ENCODE data around the gene DES. TPM values are rescaled to one million over a fixed set of nuclear protein-coding genes. Genes with fewer than 3 reads are reported as not detected.

Gene DES
- total RNA-seq, 1 donor from 2014 or later, result not detected

DNA sequence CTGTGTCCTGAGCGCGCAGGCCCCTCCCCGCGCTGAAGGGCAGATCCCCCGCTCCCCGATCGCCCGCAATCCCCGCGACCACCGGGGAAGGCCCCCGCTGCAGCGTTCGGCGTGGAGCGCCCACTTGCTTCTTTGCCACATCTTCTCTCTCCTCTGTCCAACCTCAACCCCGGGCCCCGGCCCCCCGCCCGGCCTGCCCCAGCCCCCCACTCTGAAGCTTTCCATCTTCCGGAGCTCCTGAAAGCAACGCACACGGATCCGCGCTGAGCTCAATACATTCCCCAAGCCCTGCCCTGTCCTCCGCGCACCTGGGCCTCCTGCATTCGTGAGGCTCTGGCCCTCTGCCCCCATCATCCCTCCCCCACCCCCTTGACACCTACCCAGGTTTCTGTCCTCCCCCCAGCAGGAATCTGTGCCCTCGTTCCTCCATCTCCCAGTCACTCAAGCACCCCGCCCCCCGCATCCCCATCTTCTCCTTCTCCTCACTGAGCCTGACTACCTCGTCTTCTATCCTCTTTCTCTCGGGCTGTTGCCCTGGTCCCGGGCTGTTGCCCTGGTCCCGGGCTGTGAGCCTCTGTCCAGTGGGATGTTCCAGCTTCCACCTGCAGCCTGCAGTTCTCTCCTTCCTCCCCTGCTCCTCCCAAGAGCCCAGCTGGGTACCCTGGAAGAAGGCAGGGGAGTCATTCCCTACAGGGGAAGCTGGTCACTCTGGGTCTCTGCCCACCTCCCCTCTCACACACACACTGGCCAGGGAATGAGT is 24.3 kb downstream of the DES start:
- DNase-seq, result no peak
- intact Hi-C loops (cut with micrococcal nuclease), result no loop called here
- Mint-ChIP-seq H3K36me3 (ENCODE audit: low read depth) (no peaks in the 10 kb centered on the region), H3K27me3 (peaks cover 43% of the 10 kb centered on the region), H3K4me3 (peak overlapping the region; percentile 76), H3K4me1 (peaks cover 14% of the 10 kb centered on the region), H3K9me3 (no peaks in the 10 kb centered on the region), H3K27ac (no peak overlapping the region)

DNA sequence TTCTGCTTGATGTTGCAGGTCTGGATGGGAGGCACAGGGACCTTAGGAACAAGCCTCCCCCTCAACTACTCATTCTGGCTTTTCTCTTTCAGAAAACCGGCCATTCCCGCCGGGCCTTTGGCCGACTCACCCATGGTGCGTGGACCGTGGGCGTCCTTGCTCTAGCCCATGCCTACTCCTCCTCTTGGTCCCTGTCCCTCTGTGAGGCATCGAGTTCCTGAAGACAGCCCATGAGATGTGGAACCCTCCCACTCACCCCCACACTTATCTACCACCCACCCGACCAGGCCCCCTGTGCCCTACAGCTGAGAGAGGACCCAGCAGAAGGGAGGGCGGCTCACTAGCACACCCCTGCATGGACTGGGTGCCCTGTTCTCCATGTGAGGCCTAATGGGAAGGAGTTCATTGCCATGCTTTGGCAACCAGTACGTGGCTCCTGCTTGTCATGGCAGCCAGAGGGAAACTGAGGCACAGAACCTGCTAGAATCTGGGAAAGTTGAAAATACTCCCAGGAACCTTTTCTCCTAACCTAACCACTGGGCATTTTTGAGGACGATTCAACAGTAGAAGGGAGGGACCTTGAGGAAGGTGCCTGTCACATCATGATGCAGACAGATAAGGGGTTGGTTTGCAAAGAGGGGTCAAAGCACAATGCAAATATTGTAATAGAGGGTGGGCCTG is 25.0 kb downstream of the DES start:
- no peak overlapping the region for H3K27ac Mint-ChIP-seq
- DNase-seq, result no peak
- H3K4me3 Mint-ChIP-seq, result peak overlapping the region; percentile 76
- intact Hi-C loops (cut with micrococcal nuclease), result no loop called here
- H3K9me3 Mint-ChIP-seq, result no peaks in the 10 kb centered on the region
- no peaks in the 10 kb centered on the region for H3K36me3 Mint-ChIP-seq (ENCODE audit: low read depth)
- peaks cover 14% of the 10 kb centered on the region for H3K4me1 Mint-ChIP-seq
- peaks cover 43% of the 10 kb centered on the region for H3K27me3 Mint-ChIP-seq

DNA sequence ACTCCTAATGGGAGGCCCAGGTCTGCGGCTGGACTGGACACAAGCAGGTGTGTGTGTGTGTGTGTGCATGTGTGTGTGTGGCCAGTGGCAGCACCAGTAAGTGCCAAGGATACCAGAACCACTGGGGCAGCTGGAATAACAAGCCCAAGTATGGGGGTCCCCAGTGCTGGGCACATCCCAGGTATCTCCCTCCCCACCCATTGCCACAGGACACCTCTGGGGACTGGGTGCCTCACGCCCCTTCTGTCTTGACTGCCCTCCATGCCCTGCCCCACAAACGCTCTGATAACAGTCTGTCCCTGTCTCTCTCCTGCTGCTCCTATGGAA is 25.5 kb downstream of the DES start:
- intact Hi-C loops (cut with micrococcal nuclease), result no loop called here
- H3K4me3 Mint-ChIP-seq, result no peak overlapping the region

DNA sequence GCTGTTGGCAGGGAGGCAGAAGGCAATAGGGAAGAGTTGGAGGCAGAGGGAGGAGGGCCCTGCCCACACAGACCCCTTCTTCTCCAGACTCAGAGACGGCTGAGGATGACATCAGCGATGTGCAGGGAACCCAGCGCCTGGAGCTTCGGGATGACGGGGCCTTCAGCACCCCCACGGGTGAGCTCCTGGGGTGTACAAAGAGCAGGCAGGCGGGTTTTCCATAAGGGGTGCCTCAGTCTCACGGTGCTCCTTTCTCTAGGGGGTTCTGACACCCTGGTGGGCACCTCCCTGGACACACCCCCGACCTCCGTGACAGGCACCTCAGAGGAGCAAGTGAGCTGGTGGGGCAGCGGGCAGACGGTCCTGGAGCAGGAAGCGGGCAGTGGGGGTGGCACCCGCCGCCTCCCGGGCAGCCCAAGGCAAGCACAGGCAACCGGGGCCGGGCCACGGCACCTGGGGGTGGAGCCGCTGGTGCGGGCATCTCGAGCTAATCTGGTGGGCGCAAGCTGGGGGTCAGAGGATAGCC is 26.5 kb downstream of the DES start:
- Mint-ChIP-seq H3K4me3 (no peak overlapping the region), H3K27ac (no peak overlapping the region), H3K27me3 (peaks cover 48% of the 10 kb centered on the region), H3K36me3 (ENCODE audit: low read depth) (no peaks in the 10 kb centered on the region), H3K4me1 (peaks cover 14% of the 10 kb centered on the region), H3K9me3 (no peaks in the 10 kb centered on the region)
- intact Hi-C loops (cut with micrococcal nuclease), result no loop called here
- DNase-seq, result no peak

More for the DNA sequence above, 25.5 kb downstream of the DES start:
- Mint-ChIP-seq H3K36me3 (ENCODE audit: low read depth) (no peaks in the 10 kb centered on the region), H3K4me1 (peaks cover 14% of the 10 kb centered on the region), H3K27ac (no peak overlapping the region), H3K9me3 (no peaks in the 10 kb centered on the region), H3K27me3 (peaks cover 43% of the 10 kb centered on the region)
- DNase-seq, result no peak

DNA sequence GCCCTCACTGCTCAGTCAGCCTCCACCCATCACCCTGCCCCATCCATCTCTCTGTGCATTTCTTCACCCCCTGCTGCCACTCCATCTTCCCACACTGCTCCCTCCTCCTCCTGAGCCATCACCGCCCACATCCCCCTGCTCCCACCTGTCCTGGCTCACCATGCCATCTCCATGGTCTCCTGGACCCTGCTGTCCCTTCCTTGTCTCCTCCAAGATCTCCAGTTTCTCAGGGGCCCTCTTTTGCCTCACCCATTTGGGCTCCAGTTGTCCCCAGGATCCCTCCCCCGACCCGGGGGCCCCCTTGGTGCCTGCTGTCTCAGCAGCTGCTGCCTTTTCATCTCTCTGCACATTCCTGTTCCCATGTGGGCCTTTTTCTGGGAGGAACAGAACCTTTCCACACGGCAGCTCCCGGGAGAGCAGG is 27.1 kb downstream of the DES start:
- intact Hi-C loops (cut with micrococcal nuclease), result no loop called here
- Mint-ChIP-seq H3K36me3 (ENCODE audit: low read depth) (no peaks in the 10 kb centered on the region), H3K4me1 (peaks cover 14% of the 10 kb centered on the region), H3K27me3 (peaks cover 48% of the 10 kb centered on the region), H3K27ac (no peak overlapping the region), H3K9me3 (no peaks in the 10 kb centered on the region), H3K4me3 (no peak overlapping the region)
- no peak for DNase-seq

DNA sequence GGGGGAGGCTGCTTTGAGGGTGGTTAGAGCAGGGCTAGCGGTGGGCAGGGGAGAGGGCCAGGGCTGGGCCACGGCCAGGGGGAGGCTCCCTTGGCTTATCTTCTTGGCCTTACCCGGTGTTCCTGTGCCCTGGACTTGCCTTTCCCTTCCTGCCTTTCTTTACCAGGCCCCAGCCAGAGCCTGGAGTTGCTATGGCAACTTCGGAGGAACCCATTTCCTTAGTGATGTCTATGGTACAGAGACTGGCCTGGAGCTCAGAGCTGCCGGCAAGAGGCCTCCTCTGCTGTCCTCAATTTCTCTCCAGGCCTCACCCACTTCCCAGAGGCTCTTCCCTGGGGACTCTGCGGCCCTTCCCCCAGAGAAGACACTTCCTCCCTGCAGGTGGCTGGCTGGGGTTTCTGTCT is 27.9 kb downstream of the DES start:
- no peak overlapping the region for H3K27ac Mint-ChIP-seq
- no peak for DNase-seq
- intact Hi-C loops (cut with micrococcal nuclease), result no loop called here
- H3K4me3 Mint-ChIP-seq, result no peak overlapping the region
- H3K36me3 Mint-ChIP-seq (ENCODE audit: low read depth), result no peaks in the 10 kb centered on the region
- peaks cover 11% of the 10 kb centered on the region for H3K4me1 Mint-ChIP-seq
- no peaks in the 10 kb centered on the region for H3K9me3 Mint-ChIP-seq
- peaks cover 48% of the 10 kb centered on the region for H3K27me3 Mint-ChIP-seq

DNA sequence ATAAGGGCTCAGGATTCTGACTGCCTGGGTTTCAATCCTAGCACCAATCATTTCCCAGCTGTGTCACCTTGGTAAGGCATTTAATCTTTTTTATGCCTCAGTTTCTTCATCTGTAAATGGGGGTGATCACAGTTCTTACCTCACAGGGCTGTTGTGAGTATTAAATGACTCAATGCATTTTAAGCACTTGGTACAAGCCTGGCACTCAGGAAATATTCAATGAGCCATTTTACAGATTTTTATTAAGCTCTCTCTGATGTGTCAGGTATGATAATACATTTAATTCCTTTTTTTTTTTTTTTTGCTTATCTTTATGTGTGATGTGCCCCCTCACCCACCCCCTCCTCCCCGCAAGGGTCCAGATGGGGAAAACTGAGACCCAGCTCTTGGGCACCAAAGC is 28.5 kb downstream of the DES start:
- H3K27ac Mint-ChIP-seq, result no peak overlapping the region
- H3K36me3 Mint-ChIP-seq (ENCODE audit: low read depth), result no peaks in the 10 kb centered on the region
- H3K9me3 Mint-ChIP-seq, result no peaks in the 10 kb centered on the region
- intact Hi-C loops (cut with micrococcal nuclease), result no loop called here
- DNase-seq, result no peak
- peaks cover 7% of the 10 kb centered on the region for H3K4me1 Mint-ChIP-seq
- H3K27me3 Mint-ChIP-seq, result peaks cover 43% of the 10 kb centered on the region
- H3K4me3 Mint-ChIP-seq, result no peak overlapping the region

DNA sequence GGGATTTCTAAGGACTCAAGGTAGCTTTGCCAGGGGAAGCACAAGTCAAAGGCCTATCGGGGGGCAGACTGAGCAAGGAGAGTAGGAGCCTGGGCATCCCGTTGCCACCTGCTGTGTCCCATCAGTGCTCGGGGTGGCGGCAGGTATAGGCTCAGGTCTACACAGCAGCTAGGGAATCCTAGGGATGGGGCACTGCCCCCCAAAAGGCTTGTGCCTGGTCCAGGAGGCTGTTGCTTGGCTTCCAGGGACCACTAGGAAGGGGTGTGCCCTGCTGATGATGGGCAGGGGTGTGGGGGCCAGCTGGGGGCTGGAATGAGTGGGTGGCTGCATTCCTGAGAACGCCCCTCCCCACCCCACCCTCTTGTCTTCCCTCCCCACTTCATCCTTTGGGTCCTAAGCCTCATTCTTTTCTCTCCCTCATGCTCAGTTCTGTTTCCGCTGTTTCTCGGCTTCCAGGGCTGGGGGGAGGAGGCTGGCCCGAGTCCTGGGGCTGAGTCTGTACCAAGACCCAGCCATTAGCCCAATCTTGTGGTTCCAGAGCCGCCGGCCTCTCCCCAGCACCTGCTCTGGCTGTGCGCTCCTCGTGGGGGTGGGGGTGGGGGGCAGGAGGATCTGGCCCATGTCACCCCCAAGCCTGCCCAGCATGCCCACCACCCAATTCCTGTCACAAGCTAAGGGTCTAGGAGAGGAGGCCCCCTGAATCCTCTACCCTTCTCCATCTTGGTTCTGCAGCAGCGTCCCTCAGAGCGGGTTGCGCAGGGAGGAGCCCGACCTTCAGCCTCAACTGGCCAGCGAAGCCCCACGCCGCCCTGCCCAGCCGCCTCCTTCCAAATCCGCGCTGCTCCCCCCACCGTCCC is 29.3 kb downstream of the DES start:
- Mint-ChIP-seq H3K27me3 (peaks cover 41% of the 10 kb centered on the region), H3K4me3 (no peak overlapping the region), H3K9me3 (no peaks in the 10 kb centered on the region), H3K4me1 (peaks cover 5% of the 10 kb centered on the region), H3K27ac (no peak overlapping the region), H3K36me3 (ENCODE audit: low read depth) (no peaks in the 10 kb centered on the region)
- no peak for DNase-seq
- intact Hi-C loops (cut with micrococcal nuclease), result no loop called here

DNA sequence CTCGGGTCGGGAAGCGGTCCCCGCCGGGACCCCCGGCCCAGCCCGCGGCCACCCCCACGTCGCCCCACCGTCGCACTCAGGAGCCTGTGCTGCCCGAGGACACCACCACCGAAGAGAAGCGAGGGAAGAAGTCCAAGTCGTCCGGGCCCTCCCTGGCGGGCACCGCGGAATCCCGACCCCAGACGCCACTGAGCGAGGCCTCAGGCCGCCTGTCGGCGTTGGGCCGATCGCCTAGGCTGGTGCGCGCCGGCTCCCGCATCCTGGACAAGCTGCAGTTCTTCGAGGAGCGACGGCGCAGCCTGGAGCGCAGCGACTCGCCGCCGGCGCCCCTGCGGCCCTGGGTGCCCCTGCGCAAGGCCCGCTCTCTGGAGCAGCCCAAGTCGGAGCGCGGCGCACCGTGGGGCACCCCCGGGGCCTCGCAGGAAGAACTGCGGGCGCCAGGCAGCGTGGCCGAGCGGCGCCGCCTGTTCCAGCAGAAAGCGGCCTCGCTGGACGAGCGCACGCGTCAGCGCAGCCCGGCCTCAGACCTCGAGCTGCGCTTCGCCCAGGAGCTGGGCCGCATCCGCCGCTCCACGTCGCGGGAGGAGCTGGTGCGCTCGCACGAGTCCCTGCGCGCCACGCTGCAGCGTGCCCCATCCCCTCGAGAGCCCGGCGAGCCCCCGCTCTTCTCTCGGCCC is 30.1 kb downstream of the DES start:
- no peaks in the 10 kb centered on the region for H3K4me1 Mint-ChIP-seq
- H3K9me3 Mint-ChIP-seq, result no peaks in the 10 kb centered on the region
- no peaks in the 10 kb centered on the region for H3K36me3 Mint-ChIP-seq (ENCODE audit: low read depth)
- peaks cover 34% of the 10 kb centered on the region for H3K27me3 Mint-ChIP-seq
- H3K27ac Mint-ChIP-seq, result no peak overlapping the region
- intact Hi-C loops (cut with micrococcal nuclease), result no loop called here
- H3K4me3 Mint-ChIP-seq, result no peak overlapping the region
- no peak for DNase-seq

DNA sequence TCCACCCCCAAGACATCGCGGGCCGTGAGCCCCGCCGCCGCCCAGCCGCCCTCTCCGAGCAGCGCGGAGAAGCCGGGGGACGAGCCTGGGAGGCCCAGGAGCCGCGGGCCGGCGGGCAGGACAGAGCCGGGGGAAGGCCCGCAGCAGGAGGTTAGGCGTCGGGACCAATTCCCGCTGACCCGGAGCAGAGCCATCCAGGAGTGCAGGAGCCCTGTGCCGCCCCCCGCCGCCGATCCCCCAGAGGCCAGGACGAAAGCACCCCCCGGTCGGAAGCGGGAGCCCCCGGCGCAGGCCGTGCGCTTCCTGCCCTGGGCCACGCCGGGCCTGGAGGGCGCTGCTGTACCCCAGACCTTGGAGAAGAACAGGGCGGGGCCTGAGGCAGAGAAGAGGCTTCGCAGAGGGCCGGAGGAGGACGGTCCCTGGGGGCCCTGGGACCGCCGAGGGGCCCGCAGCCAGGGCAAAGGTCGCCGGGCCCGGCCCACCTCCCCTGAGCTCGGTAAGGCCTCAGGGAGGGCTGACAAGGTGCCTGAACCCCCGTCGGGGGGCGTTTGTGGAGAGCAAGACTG is 30.7 kb downstream of the DES start:
- H3K27ac Mint-ChIP-seq, result no peak overlapping the region
- intact Hi-C loops (cut with micrococcal nuclease), result no loop called here
- peaks cover 32% of the 10 kb centered on the region for H3K27me3 Mint-ChIP-seq
- H3K9me3 Mint-ChIP-seq, result no peaks in the 10 kb centered on the region
- no peaks in the 10 kb centered on the region for H3K4me1 Mint-ChIP-seq
- no peaks in the 10 kb centered on the region for H3K36me3 Mint-ChIP-seq (ENCODE audit: low read depth)
- no peak for DNase-seq
- H3K4me3 Mint-ChIP-seq, result no peak overlapping the region

DNA sequence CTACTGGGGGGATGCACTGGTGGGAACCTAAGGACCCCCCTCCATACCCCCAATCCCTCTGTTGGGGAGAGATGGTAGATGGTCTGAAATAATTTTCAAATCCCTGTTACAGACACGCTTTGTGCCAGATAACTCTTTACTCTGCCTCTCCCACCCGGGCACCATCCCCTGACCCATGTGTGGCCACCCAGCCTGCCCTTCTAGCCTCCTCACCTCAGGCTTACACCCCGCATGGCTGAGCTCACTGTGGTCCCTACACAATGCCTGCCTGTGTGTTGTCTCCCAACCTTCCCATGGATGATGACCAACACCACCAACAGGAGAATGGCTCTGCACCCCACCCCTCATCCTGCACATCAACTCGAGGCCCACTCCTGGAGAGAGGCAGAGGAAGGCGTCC is 31.4 kb downstream of the DES start:
- Mint-ChIP-seq H3K4me3 (no peak overlapping the region), H3K27ac (no peak overlapping the region), H3K4me1 (no peaks in the 10 kb centered on the region), H3K36me3 (ENCODE audit: low read depth) (no peaks in the 10 kb centered on the region), H3K27me3 (peaks cover 27% of the 10 kb centered on the region), H3K9me3 (no peaks in the 10 kb centered on the region)
- intact Hi-C loops (cut with micrococcal nuclease), result no loop called here
- no peak for DNase-seq

DNA sequence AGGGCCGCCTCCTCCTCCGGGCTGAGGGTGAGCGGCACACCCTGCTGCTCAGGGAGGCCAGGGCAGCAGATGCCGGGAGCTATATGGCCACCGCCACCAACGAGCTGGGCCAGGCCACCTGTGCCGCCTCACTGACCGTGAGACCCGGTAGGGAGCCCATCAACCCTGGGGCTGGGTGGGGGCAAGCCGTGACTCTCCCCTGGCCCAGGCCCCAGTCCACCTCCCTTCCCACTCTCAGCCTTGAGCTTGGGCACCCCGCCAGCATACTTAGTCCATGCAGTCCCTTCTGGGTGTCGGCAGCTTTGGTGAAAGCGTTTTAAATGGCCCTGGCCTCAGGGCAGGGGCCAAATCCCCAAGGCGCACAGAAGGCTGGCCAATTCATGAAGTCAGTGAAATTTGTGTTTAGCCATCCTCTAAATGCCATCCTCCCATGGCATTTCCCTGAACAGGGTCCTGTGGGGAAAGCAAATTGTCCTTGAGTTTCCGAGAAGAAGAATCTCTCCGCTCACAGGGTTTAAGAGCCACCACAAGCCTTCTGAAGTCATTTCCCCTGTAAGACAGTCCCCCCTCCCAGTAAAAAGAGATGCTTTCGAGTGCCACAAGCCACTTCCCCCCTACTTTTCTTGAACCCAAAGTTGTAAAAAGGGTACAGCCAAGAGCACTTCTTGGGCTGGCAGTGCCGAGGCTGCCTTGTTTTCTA is 33.6 kb downstream of the DES start:
- intact Hi-C loops (cut with micrococcal nuclease), result no loop called here
- no peaks in the 10 kb centered on the region for H3K36me3 Mint-ChIP-seq (ENCODE audit: low read depth)
- no peaks in the 10 kb centered on the region for H3K4me1 Mint-ChIP-seq
- DNase-seq, result no peak
- H3K4me3 Mint-ChIP-seq, result no peak overlapping the region
- no peak overlapping the region for H3K27ac Mint-ChIP-seq
- H3K9me3 Mint-ChIP-seq, result no peaks in the 10 kb centered on the region
- peaks cover 24% of the 10 kb centered on the region for H3K27me3 Mint-ChIP-seq
